ENCODE data around the gene TMEM242. TPM values are rescaled to one million over a fixed set of nuclear protein-coding genes. Genes with fewer than 3 reads are reported as not detected.

The TMEM242 gene
- total RNA-seq, 1 donor from 2014 or later, result 4.7 TPM

DNA sequence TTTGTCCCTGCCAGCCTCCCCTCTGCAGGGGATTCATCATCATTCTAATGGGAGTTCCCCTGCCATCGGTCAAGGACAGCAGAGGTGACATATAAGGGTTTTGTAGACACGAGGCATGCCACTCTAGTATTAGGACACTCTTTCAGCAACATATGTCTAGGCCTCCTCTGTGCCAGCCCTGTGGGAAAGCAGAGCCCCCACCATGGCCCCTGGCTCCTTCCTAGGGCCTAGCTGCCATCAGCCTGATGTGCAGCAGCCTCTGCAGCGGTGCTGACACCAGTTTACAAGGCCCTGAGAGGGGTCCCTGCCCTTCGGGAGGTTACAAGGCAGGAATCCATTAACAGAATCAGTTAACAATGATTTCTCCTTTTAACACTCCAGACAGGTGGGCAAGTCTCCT is 32.5 kb downstream of the TMEM242 start:
- DNase-seq (ENCODE audit: low read depth in 2 of 2), result no peak

DNA sequence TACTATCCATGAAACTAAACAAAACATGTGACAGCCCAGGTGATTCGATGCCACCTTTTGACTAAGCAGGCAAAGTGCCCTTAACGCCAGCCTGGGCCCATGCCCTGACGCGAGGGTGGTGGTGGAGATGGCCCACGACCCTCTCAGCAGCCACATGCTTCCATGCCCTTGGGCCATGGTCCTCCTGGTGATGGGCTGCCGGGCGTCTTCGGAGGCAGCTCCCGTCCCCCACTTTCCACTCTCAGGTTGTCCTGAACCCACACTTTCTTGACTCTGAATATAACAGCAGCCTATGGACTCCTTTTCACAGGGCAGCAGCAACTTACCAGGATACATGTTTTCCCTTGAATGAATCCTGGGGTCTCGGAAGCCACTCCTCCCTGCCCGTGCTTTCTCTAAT is 33.6 kb downstream of the TMEM242 start:
- no peak for DNase-seq (ENCODE audit: low read depth in 2 of 2)

- no peak for DNase-seq (ENCODE audit: low read depth in 2 of 2)
Observed at GRCh38 chr6:157288575-157288974, 34.7 kb downstream of the TMEM242 start.

DNA sequence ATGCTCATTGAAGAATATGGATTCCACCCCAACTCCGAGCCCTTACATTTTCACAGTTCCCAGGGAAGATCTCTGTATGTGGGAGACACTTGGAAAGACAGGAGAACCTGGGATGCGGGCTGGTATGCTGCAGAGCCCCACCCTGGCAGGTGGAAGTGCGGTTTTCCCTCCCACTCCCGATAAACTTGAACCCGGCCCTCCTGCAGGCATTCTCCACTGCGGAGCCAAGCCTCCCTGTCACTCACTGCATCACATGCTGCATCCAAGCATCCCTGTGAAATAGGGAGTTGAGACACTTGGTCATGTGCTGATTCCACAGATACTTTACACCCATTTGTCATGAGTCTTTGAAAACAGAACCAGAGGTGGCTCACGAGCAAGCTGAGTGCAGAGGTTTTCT is 35.4 kb downstream of the TMEM242 start:
- DNase-seq (ENCODE audit: low read depth in 2 of 2), result no peak

GRCh38 chr6:157287247-157287850 is 36.0 kb downstream of the TMEM242 start:
- DNase-seq (ENCODE audit: low read depth in 2 of 2), result no peak

GRCh38 chr6:157285422-157285779 is 37.9 kb downstream of the TMEM242 start:
- DNase-seq (ENCODE audit: low read depth in 2 of 2), result no peak

GRCh38 chr6:157284738-157285421 is 38.4 kb downstream of the TMEM242 start:
- no peak for DNase-seq (ENCODE audit: low read depth in 2 of 2)

GRCh38 chr6:157283900-157284737 is 39.2 kb downstream of the TMEM242 start:
- DNase-seq (ENCODE audit: low read depth in 2 of 2), result no peak

- DNase-seq (ENCODE audit: low read depth in 2 of 2), result no peak
Observed at GRCh38 chr6:157283330-157283898, 39.9 kb downstream of the TMEM242 start.

DNA sequence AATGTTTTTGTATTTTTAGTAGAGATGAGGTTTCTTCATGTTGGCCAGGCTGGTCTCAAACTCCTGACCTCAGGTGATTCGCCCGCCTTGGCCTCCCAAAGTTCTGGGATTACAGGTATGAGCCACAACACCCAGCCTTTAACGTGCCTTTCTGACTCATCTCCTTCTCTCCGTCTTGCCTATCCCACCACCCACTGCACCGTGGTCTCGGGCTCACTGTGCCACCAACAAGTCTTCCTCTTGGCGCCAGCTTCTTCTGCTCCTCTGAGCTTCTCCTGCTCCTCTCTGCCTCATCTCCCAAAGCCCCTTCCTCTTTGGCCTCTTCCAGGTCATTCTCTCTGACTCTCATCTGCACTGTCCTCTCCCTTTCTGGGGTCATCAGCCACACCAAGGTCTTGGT is 41.0 kb downstream of the TMEM242 start:
- DNase-seq (ENCODE audit: low read depth in 2 of 2), result no peak

GRCh38 chr6:157281570-157281969 is 41.7 kb downstream of the TMEM242 start:
- peak in 1 of 2 donors; percentile 45 for DNase-seq (ENCODE audit: low read depth in 2 of 2)

DNA sequence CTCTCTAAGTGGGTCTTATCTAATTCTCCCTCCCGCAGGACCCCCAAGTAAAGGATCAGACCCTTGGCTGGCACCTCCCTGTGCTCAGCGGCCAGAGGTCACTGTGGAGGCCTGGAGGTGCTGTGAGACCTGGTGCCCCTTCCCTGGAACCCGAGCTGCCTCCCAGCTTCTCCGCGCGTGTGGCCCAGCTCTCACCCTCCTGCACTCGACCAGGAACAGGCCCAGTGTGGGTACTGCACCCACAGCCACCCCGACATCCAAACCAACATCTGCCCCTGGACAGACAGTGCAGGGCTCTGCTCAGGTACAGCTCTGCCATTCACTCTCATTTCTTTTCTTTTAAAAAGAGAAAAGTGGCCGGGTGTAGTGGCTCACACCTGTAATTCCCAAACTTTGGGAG is 42.4 kb downstream of the TMEM242 start:
- no peak for DNase-seq (ENCODE audit: low read depth in 2 of 2)

- DNase-seq (ENCODE audit: low read depth in 2 of 2), result no peak
Observed at GRCh38 chr6:157280157-157280556, 43.2 kb downstream of the TMEM242 start.

DNA sequence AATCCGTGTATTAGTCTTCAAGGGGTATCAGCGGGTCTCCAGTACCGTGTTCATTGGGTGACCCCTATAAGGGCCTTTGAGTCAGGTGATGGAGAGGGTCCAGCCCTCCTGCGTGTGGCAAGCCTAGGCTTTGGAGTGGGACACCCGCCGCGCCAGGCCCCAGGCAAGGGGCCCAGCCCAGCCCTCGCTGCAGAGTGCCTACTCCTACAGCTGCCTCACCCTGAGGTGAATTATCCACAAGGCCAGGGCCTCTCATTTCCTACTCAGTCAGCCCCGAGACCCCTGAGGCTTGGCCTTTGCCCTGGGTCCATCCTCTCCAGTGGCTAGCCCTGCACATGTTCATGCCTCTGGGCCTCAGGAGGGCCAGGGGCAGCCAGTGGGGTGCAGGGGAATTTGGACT is 45.1 kb downstream of the TMEM242 start:
- DNase-seq (ENCODE audit: low read depth in 2 of 2), result no peak

DNA sequence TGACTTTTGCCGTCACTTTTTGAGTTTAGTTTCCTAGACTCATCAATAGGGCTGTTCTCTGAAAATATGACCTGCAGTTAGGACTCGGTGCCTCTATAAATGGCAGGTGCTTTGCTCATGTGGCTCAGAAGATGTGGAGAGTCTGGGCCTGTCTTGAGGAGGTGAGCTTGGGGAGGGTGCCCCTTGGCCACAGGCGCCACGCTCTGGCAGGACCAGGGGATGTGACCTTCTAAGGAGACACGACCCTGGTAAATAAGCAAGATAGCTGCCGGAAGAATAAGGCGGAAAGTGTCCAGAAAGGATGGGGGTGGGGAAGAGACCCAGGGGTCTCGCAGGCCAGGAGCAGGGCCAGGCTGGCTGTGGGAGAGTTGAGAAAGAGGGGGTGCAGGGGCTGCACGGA is 46.6 kb downstream of the TMEM242 start:
- DNase-seq (ENCODE audit: low read depth in 2 of 2), result no peak

DNA sequence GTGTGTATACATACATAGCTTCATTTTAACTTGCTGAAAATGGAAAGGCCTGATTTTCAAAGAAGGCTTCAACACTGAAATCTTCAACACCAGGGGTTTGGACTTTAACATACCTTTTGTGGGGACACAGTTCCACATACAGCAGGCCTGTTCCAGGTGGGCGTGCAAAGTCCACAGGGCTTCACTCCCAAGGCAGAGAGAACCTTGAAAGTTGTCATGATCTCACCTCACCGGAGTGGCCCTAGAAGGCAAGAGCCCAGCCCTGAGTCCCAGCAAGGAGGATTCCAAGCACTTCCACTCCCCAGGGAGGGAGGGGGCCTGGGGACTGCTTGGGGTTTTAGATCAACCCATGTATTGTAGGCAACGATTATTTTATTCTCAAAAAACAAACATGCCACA is 47.2 kb downstream of the TMEM242 start:
- DNase-seq (ENCODE audit: low read depth in 2 of 2), result no peak

DNA sequence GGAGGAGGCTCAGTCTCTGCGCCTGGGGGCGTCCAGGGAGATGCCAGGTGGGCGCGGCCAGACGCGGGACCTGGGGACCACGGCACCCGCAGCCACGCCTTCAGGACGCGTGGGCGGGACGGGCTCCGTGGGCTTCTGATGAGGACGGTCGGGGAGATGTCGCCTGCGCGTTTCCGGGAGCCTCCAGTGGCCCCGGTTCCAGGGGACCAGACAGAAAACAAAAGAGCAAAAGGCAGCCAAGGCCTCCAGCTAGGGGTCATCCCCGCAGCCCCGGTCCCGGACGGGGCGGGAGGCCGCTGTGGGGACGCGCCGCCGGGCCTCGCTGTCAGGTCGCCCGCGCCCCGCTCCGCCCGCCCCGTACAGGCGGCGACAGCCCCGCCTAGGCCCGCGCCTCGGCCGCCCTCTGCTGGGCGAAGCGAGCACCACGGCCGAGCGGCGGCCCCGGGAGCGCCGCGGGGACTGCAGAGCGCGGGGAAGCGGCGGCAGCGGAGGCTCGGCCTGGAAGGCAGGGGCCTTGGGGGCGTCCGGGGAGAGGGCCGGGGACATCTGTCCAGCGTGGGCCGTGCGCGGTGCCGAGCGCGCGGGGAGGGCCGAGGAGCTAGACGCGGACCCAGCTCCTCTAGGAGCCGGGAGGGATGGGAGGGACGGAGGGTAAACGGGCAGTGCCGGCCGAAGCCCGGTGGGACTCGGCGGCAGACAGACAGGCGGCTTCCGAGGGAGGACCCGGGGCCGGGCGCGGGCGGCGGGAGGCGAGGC is 48.7 kb downstream of the TMEM242 start:
- DNase-seq (ENCODE audit: low read depth in 2 of 2), result peak; percentile 70

DNA sequence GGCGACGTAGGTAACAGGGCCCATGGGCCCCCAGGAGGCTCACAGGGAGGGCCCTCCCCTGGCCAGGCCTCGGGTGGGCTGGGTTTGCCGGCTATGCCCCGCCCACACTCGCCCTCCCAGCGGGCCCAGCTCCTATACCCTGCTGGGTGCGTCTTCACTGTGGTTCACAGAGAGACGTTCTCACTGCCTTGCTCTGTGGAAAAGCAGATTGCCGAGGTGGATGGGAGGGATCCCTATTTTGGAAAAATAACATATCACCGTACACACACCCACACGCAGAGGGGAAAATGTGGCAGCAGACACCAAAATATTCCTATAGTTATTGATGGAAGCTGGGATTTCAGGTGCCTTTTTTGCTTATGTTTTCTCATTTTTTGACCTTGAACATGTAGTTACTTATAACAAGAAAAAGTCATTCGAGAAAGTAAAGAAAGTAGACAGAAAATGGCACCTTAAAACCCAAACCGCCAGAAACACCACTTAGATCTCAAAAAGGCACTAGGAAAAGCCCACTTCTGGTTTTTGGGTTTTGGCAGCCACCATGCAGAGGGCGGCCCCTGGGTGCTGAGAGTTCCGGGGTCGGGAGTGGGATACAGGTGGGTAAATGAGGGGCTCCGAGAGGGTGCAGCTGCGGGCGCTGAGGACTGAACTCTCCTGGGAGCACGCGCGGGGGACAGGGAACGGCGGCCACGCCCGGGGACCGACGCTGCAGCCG is 49.4 kb downstream of the TMEM242 start:
- no peak for DNase-seq (ENCODE audit: low read depth in 2 of 2)

GRCh38 chr6:157272866-157273755 is 50.2 kb downstream of the TMEM242 start:
- no peak for DNase-seq (ENCODE audit: low read depth in 2 of 2)

- DNase-seq (ENCODE audit: low read depth in 2 of 2), result no peak
Observed at GRCh38 chr6:157272372-157272771, 50.9 kb downstream of the TMEM242 start.
